ENCODE data around the gene BHLHA15.

- TF ChIP-seq CTCF (IDR thresholded peaks at IDR 0.05) (peak; percentile 56 to 78 (median 72)), POLR2A (IDR thresholded peaks at IDR 0.05) (no peak)
Measured at GRCh38 chr7:98168181-98168903, 42.9 kb upstream of the BHLHA15 start.
